H1 (cell line): Measurements from ENCODE around the gene ENKUR. TPM values are rescaled to one million over a fixed set of nuclear protein-coding genes. Genes with fewer than 3 reads are reported as not detected.

Experiments
- CTCF ChIA-PET: fragments of 300-600 bp; sonication (Branson Sonifier 250); formaldehyde crosslinking; loops from one replicate; lab custom pipeline; 2021; ENCODE audit not compliant: partially characterized antibody; lab: Charles Lee
- POLR2A ChIA-PET: fragments of 300-600 bp; sonication (Branson Sonifier 250); formaldehyde crosslinking; loops from one replicate; lab custom pipeline; 2021; ENCODE audit warnings: inconsistent platforms; ENCODE audit not compliant: partially characterized antibody; lab: Charles Lee
- DNase-seq, 2 experiments: peaks; one replicate each; pipeline versions ENCODE4 v3.0.0 to v3.0.0-alpha.2; 2010 to 2022; ENCODE audit warnings: low spot score in 2 of 2, low read depth in 1 of 2, mixed read lengths in 1 of 2
- FAIRE-seq: peaks from 2 replicates; lab custom pipeline; 2011; peaks lifted over from hg19 to GRCh38; lab: Jason Lieb, UNC
- H2AFZ ChIP-seq: 2 replicates; pipeline ENCODE4 v1.8.1; 2012; ENCODE audit warnings: low read length, inconsistent platforms
- H2AK5ac ChIP-seq: 2 replicates; pipeline ENCODE4 v1.6.1; 2013; ENCODE audit warnings: low read depth, low read length
- H2BK120ac ChIP-seq: replicated peaks from 2 replicates; pipeline ENCODE3; 2013; ENCODE audit warnings: low read depth, low read length, inconsistent platforms
- H2BK12ac ChIP-seq: 2 replicates; pipeline ENCODE4 v1.6.1; 2013; ENCODE audit warnings: low read depth, low read length
- H2BK15ac ChIP-seq: 2 replicates; pipeline ENCODE4 v1.6.1; 2013; ENCODE audit warnings: low read length
- H2BK20ac ChIP-seq: 2 replicates; pipeline ENCODE4 v1.6.1; 2013; ENCODE audit warnings: low read length
- H2BK5ac ChIP-seq: 2 replicates; pipeline ENCODE4 v1.6.1; 2013; ENCODE audit warnings: low read depth, low read length
- H3K14ac ChIP-seq: 2 replicates; pipeline ENCODE4 v1.6.1; 2013; ENCODE audit warnings: inconsistent platforms; ENCODE audit not compliant: insufficient read length
- H3K18ac ChIP-seq: 2 replicates; pipeline ENCODE4 v1.6.1; 2013; ENCODE audit warnings: low read length; ENCODE audit errors: extremely low read depth
- H3K23ac ChIP-seq: 2 replicates; pipeline ENCODE4 v1.6.1; 2013; ENCODE audit warnings: inconsistent platforms; ENCODE audit not compliant: insufficient read length
- H3K23me2 ChIP-seq: 2 replicates; pipeline ENCODE4 v1.6.1; 2013; ENCODE audit warnings: low read depth, low read length
- H3K27ac ChIP-seq: 2 replicates; pipeline ENCODE4 v1.6.1; 2011; ENCODE audit warnings: low read depth, low read length, inconsistent platforms
- H3K27me3 ChIP-seq, 4 experiments: replicated peaks in 1 of 4; 1 replicate in 1 of 4; 2 replicates in 3 of 4; pipeline versions ENCODE4 v1.6.1 to v1.8.1; 2011 to 2013; ENCODE audit warnings: low read length in 3 of 4, mild to moderate bottlenecking in 3 of 4, inconsistent platforms in 2 of 4, mixed read lengths in 2 of 4, moderate library complexity in 1 of 4; ENCODE audit not compliant: control insufficient read depth in 3 of 4, insufficient read depth in 3 of 4; ENCODE audit errors: extremely low read depth in 1 of 4
- H3K36me3 ChIP-seq, 4 experiments: 2 replicates each; pipeline versions ENCODE4 v1.6.1 to v1.8.1; 2011 to 2013; ENCODE audit warnings: mild to moderate bottlenecking in 4 of 4, low read length in 3 of 4, moderate library complexity in 2 of 4, control low read depth in 1 of 4, inconsistent platforms in 1 of 4; ENCODE audit not compliant: insufficient read depth in 4 of 4, control insufficient read depth in 2 of 4
- H3K4ac ChIP-seq: replicated peaks from 2 replicates; pipeline ENCODE3; 2013; ENCODE audit warnings: low read length, low read depth, mixed read lengths, inconsistent platforms; ENCODE audit not compliant: insufficient read length
- H3K4me1 ChIP-seq, 4 experiments: replicated peaks in 1 of 4; 1 replicate in 1 of 4; 2 replicates in 3 of 4; pipeline versions ENCODE4 v1.6.1 to v1.8.1; 2011 to 2013; ENCODE audit warnings: low read length in 3 of 4, inconsistent platforms in 2 of 4, mixed read lengths in 1 of 4; ENCODE audit not compliant: insufficient read depth in 4 of 4, control insufficient read depth in 3 of 4
- H3K4me2 ChIP-seq, 2 experiments: 2 replicates each; pipeline versions ENCODE4 v1.6.1 to v1.8.1; 2011 to 2013; ENCODE audit warnings: low read depth in 2 of 2, low read length in 2 of 2, control low read depth in 1 of 2, inconsistent platforms in 1 of 2, mild to moderate bottlenecking in 1 of 2; ENCODE audit not compliant: insufficient read depth in 1 of 2
- H3K4me3 ChIP-seq, 4 experiments: fragments of 200-600, 300-600 bp in 1 of 4; sonication (generic), shearing (Covaris generic), sonication (Bioruptor Twin) in 1 of 4; 2 replicates each; pipeline versions ENCODE4 v1.5.1 to v1.8.1; 2011 to 2016; ENCODE audit warnings: low read length in 4 of 4, low read depth in 3 of 4, control low read depth in 2 of 4, inconsistent platforms in 2 of 4, mild to moderate bottlenecking in 2 of 4, mixed read lengths in 1 of 4, moderate library complexity in 1 of 4; ENCODE audit not compliant: insufficient read depth in 2 of 4; ENCODE audit errors: extremely low read depth in 1 of 4
- H3K56ac ChIP-seq: replicated peaks from 2 replicates; pipeline ENCODE3; 2013; ENCODE audit warnings: low read depth, mild to moderate bottlenecking, mixed read lengths, low read length, inconsistent platforms; ENCODE audit not compliant: insufficient read length
- H3K79me1 ChIP-seq: 2 replicates; pipeline ENCODE4 v1.6.1; 2013; ENCODE audit warnings: low read depth, low read length, control low read depth
- H3K79me2 ChIP-seq, 2 experiments: 2 replicates each; pipeline versions ENCODE4 v1.6.1 to v1.8.1; 2012 to 2013; ENCODE audit warnings: low read length in 2 of 2, mild to moderate bottlenecking in 2 of 2, inconsistent platforms in 1 of 2; ENCODE audit not compliant: insufficient read depth in 2 of 2, control insufficient read depth in 1 of 2
- H3K9ac ChIP-seq, 4 experiments: replicated peaks in 1 of 4; 1 replicate in 1 of 4; 2 replicates in 3 of 4; pipeline versions ENCODE4 v1.6.1 to v1.8.1; 2011 to 2013; ENCODE audit warnings: low read depth in 3 of 4, low read length in 3 of 4, control low read depth in 2 of 4, mild to moderate bottlenecking in 2 of 4, moderate library complexity in 2 of 4, inconsistent platforms in 1 of 4; ENCODE audit errors: extremely low read depth in 1 of 4
- H3K9me3 ChIP-seq, 2 experiments: 2 replicates each; pipeline versions ENCODE4 v1.6.1 to v1.8.1; 2012 to 2013; ENCODE audit warnings: mild to moderate bottlenecking in 2 of 2, moderate library complexity in 2 of 2, control low read depth in 1 of 2, inconsistent platforms in 1 of 2, low read depth in 1 of 2, low read length in 1 of 2, mixed read lengths in 1 of 2; ENCODE audit not compliant: insufficient read depth in 2 of 2
- H4K20me1 ChIP-seq, 2 experiments: replicated peaks in 1 of 2; 2 replicates each; pipeline versions ENCODE3 to v1.8.1; 2011 to 2013; ENCODE audit warnings: inconsistent platforms in 2 of 2, low read length in 2 of 2, mild to moderate bottlenecking in 1 of 2; ENCODE audit not compliant: insufficient read depth in 2 of 2, control insufficient read depth in 1 of 2
- H4K5ac ChIP-seq: 2 replicates; pipeline ENCODE4 v1.6.1; 2013; ENCODE audit warnings: low read length, low read depth, mixed read lengths, inconsistent platforms; ENCODE audit not compliant: insufficient read length
- H4K8ac ChIP-seq: 2 replicates; pipeline ENCODE4 v1.8.0; 2013; ENCODE audit warnings: mild to moderate bottlenecking, moderate library complexity, low read length, inconsistent platforms; ENCODE audit not compliant: insufficient read depth; ENCODE audit errors: extremely low read depth
- H4K91ac ChIP-seq: replicated peaks from 2 replicates; pipeline ENCODE3; 2013; ENCODE audit warnings: low read length, mixed read lengths, inconsistent platforms; ENCODE audit not compliant: insufficient read length
- CTCF ChIP-seq, 3 experiments: IDR thresholded peaks; 1 replicate in 2 of 3; 2 replicates in 1 of 3; pipeline versions ENCODE4 v1.5.1 to v1.6.1; 2011; ENCODE audit warnings: low read length in 3 of 3, mild to moderate bottlenecking in 3 of 3, inconsistent platforms in 2 of 3, low read depth in 1 of 3, moderate library complexity in 1 of 3; ENCODE audit not compliant: insufficient read depth in 1 of 3; ENCODE audit errors: control extremely low read depth in 1 of 3
- POU5F1 ChIP-seq: IDR thresholded peaks from 2 replicates; pipeline ENCODE4 v1.6.1; 2011; ENCODE audit warnings: low read depth, mild to moderate bottlenecking, low read length, moderate library complexity
- WGBS, 2 experiments: shearing (Covaris generic) in 1 of 2; methylation state at CpG; one replicate each; pipeline versions ENCODE4 v1.1.6 to v1.1.7; 2013 to 2015; ENCODE audit warnings: low lambda C conversion rate in 2 of 2, mixed read lengths in 2 of 2, inconsistent platforms in 1 of 2, low coverage in 1 of 2, missing lambda C conversion rate in 1 of 2; ENCODE audit not compliant: insufficient replicate concordance in 2 of 2, insufficient coverage in 1 of 2, insufficient read length in 1 of 2; ENCODE audit errors: extremely low coverage in 1 of 2, missing lambda C conversion rate in 1 of 2; 5-methylcytosine and 5-hydroxymethylcytosine counted together
- polyA plus RNA-seq, 7 experiments: library from polyadenylated mRNA; depleted of rRNA in 3 of 7; stranded (reverse) in 5 of 7; unstranded in 2 of 7; fragments of >200 nt in 5 of 7; fragments of 200-250 nt in 2 of 7; gene quantifications; 1 replicate in 5 of 7; 2 replicates in 1 of 7; 4 replicates in 1 of 7; pipeline versions ENCODE4 v1.2.1 to v1.2.3, GENCODE V29; 2011 to 2013; ENCODE audit warnings: missing spikeins in 2 of 7, mixed read lengths in 2 of 7
- total RNA-seq: library from RNA; stranded (reverse); fragmentation: NEBNext Ultra II Directional; extraction: Animal tissue kit (Norgen Biotek cat#: 25700); gene quantifications from 2 replicates; pipeline ENCODE4 v1.2.1, GENCODE V29; 2021

Gene ENKUR
- total and polyA plus RNA-seq, 2 of the 8 experiments (the other 6 are each of a cell fraction or from before 2014, with no cell fraction given): not detected

GRCh38 chr10:24935504-24936292 lies 80.3 kb downstream of the ENKUR start:
- Histone ChIP-seq H2BK12ac (no peak overlapping the region), H2BK5ac (no peak overlapping the region), H3K4me2 (no peak overlapping the region), H3K9me3 (no peaks in the 10 kb centered on the region), H2AK5ac (no peak overlapping the region), H3K23ac (no peak overlapping the region), H4K5ac (no peak overlapping the region), H2BK15ac (no peak overlapping the region), H4K8ac (no peak overlapping the region), H3K79me2 (no peaks in the 10 kb centered on the region), H4K20me1 (no peaks in the 10 kb centered on the region), H3K36me3 (no peaks in the 10 kb centered on the region), H3K4me1 (no peaks in the 10 kb centered on the region), H3K27me3 (no peaks in the 10 kb centered on the region), H3K18ac (no peak overlapping the region), H3K23me2 (no peaks in the 10 kb centered on the region), H2BK120ac (no peak overlapping the region), H3K27ac (no peak overlapping the region), H2AFZ (no peak overlapping the region), H3K4me3 (no peak overlapping the region), H2BK20ac (no peak overlapping the region), H3K79me1 (no peaks in the 10 kb centered on the region), H3K4ac (no peak overlapping the region), H3K14ac (no peak overlapping the region), H4K91ac (no peak overlapping the region), H3K56ac (no peak overlapping the region), H3K9ac (no peak overlapping the region)
- CTCF ChIA-PET: interaction anchor here (0.6 to 2.2 kb wide), 5 partner anchors 8 to 323 kb away, joined by 3 to 7 read pairs (median 5); no protein-coding TSS in a partner anchor
- POLR2A ChIA-PET: interaction anchor here (1.2 kb wide), 1 partner anchor 15 kb away, joined by 8 read pairs; no protein-coding TSS in a partner anchor
- DNase-seq (no peak), FAIRE-seq (no peak)
- 92% methylated on average over 8 of the region's 8 CpGs; no CpG with 5 or more reads in 1 of the 2 experiments for WGBS, 2 experiments
- TF ChIP-seq POU5F1 (no peak), CTCF (IDR thresholded peaks at IDR 0.05; ENCODE audit: control extremely low read depth in 1 of 3, insufficient read depth in 1 of 3, low read depth in 1 of 3, low read length in 3 of 3) (peak in 1 of 3 experiments; percentile 6; a peak in 1 of 4 replicates)
